Measurements from ENCODE around the gene KNCN. TPM values are rescaled to one million over a fixed set of nuclear protein-coding genes. Genes with fewer than 3 reads are reported as not detected.

Gene KNCN
- total RNA-seq, 2 experiments from 2014 or later, result not detected

GRCh38 chr1:46510341-46510997 is 41.0 kb downstream of the KNCN start:
- ATAC-seq (no peak), DNase-seq (no peak)
- no peaks in the 10 kb centered on the region for H3K4me1 Mint-ChIP-seq (ENCODE audit: low read depth)
- H3K4me3 Mint-ChIP-seq, result no peak overlapping the region
- ChIA-PET CTCF (interaction anchor here (1.2 kb wide), 1 partner anchor 19 kb away, joined by 4 read pairs; no protein-coding TSS in a partner anchor), POLR2A (no interaction called here)
- no peaks in the 10 kb centered on the region for H3K36me3 Mint-ChIP-seq (ENCODE audit: low read depth)
- no peaks in the 10 kb centered on the region for H3K9me3 Mint-ChIP-seq (ENCODE audit: insufficient read depth)
- no peak overlapping the region for H3K27ac Mint-ChIP-seq
- H3K27me3 Mint-ChIP-seq (ENCODE audit: low read depth), result peaks cover 10% of the 10 kb centered on the region

GRCh38 chr1:46508757-46509156 is 42.7 kb downstream of the KNCN start:
- no peak for DNase-seq
- no peak for ATAC-seq
- ChIA-PET POLR2A (no interaction called here), CTCF (no interaction called here)
- Mint-ChIP-seq H3K27me3 (ENCODE audit: low read depth) (peaks cover 7% of the 10 kb centered on the region), H3K36me3 (ENCODE audit: low read depth) (no peaks in the 10 kb centered on the region), H3K9me3 (ENCODE audit: insufficient read depth) (no peaks in the 10 kb centered on the region), H3K4me1 (ENCODE audit: low read depth) (no peaks in the 10 kb centered on the region), H3K27ac (no peak overlapping the region), H3K4me3 (no peak overlapping the region)

DNA sequence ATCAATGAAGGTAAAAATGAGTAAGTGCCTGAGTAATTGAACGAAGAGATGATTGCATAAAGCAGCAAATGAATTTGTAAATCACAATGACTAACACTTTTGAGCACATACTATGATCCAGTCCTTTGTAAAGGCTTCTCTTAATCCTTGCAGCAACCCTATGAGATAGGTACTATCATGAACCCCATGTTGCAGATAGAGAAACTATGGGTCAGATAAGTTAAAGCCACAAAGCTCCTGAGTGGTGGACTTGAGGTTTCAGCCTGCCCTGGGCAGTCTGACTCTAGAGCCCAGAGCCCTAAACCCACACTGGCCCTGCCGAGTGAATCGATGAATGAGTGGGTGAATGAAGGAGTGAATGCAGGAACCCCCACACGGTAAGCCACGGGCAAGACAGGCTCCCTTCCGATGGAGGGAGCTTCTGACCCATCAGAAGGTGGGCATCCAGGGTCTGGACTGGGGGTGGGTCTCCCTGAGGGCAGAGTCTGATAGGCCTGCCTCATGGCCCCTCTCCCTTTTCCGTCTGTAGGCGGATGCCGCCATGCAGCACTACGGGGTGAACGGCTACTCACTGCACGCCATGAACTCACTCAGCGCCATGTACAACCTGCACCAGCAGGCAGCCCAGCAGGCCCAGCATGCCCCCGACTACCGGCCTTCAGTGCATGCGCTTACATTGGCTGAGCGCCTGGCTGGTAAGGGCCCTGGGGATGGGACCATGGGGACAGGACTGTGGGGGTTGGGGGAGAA is 44.8 kb downstream of the KNCN start:
- H3K4me1 Mint-ChIP-seq (ENCODE audit: low read depth), result no peaks in the 10 kb centered on the region
- no peak for DNase-seq
- ChIA-PET POLR2A (interaction anchor here (0.8 kb wide), 1 partner anchor 13 kb away, joined by 4 read pairs; no protein-coding TSS in a partner anchor), CTCF (interaction anchor here (1.6 kb wide), 1 partner anchor 20 kb away, joined by 4 read pairs; no protein-coding TSS in a partner anchor)
- H3K27me3 Mint-ChIP-seq (ENCODE audit: low read depth), result peaks cover 18% of the 10 kb centered on the region
- H3K9me3 Mint-ChIP-seq (ENCODE audit: insufficient read depth), result no peaks in the 10 kb centered on the region
- no peaks in the 10 kb centered on the region for H3K36me3 Mint-ChIP-seq (ENCODE audit: low read depth)
- ATAC-seq, result no peak
- no peak overlapping the region for H3K4me3 Mint-ChIP-seq
- H3K27ac Mint-ChIP-seq, result no peak overlapping the region

DNA sequence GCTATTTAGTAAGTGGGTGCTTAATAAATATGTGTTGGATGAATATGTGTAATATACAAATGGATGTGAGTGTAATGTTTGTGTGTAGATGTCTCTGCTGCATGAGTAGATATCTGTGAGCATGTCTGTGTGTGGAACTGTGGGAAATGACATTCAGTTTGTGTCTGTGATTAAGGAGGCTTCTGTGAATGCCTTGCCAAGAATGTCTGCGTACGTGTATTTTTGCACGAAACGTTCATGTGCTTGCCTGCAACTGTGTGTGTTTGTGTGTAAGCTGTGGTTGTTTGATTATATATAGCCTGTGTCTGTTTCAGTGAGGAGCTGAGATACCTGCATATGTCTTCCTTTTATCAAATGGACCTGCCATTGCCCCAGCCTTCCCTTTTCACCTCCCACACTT is 48.0 kb downstream of the KNCN start:
- no peak for DNase-seq
- Mint-ChIP-seq H3K9me3 (ENCODE audit: insufficient read depth) (no peaks in the 10 kb centered on the region), H3K4me3 (no peak overlapping the region), H3K36me3 (ENCODE audit: low read depth) (no peaks in the 10 kb centered on the region), H3K4me1 (ENCODE audit: low read depth) (no peaks in the 10 kb centered on the region), H3K27ac (no peak overlapping the region), H3K27me3 (ENCODE audit: low read depth) (peaks cover 31% of the 10 kb centered on the region)
- CTCF ChIA-PET, result interaction anchor here (2.0 kb wide), 1 partner anchor 57 kb away, joined by 7 read pairs; no protein-coding TSS in a partner anchor
- ATAC-seq, result no peak
- POLR2A ChIA-PET, result no interaction called here

GRCh38 chr1:46501528-46501927 is 49.9 kb downstream of the KNCN start:
- Mint-ChIP-seq H3K27ac (no peak overlapping the region), H3K9me3 (ENCODE audit: insufficient read depth) (no peaks in the 10 kb centered on the region), H3K36me3 (ENCODE audit: low read depth) (no peaks in the 10 kb centered on the region), H3K4me1 (ENCODE audit: low read depth) (no peaks in the 10 kb centered on the region), H3K4me3 (no peak overlapping the region), H3K27me3 (ENCODE audit: low read depth) (peaks cover 38% of the 10 kb centered on the region)
- ChIA-PET POLR2A (interaction anchor here (1.0 kb wide), 1 partner anchor 8 kb away, joined by 3 read pairs; no protein-coding TSS in a partner anchor), CTCF (interaction anchor here (1.5 to 2.0 kb wide), 2 partner anchors 14 to 55 kb away, joined by 5 to 7 read pairs; no protein-coding TSS in a partner anchor)
- no peak for DNase-seq
- no peak for ATAC-seq

GRCh38 chr1:46497665-46498064 is 53.8 kb downstream of the KNCN start:
- CTCF ChIA-PET, result no interaction called here
- H3K27me3 Mint-ChIP-seq (ENCODE audit: low read depth), result peaks cover 63% of the 10 kb centered on the region

GRCh38 chr1:46497020-46497419 is 54.4 kb downstream of the KNCN start:
- CTCF ChIA-PET, result no interaction called here
- no peak overlapping the region for H3K27ac Mint-ChIP-seq
- DNase-seq, result no peak
- no peaks in the 10 kb centered on the region for H3K4me1 Mint-ChIP-seq (ENCODE audit: low read depth)
- no peak overlapping the region for H3K4me3 Mint-ChIP-seq
- no peaks in the 10 kb centered on the region for H3K9me3 Mint-ChIP-seq (ENCODE audit: insufficient read depth)
- no peaks in the 10 kb centered on the region for H3K36me3 Mint-ChIP-seq (ENCODE audit: low read depth)
- POLR2A ChIA-PET, result no interaction called here
- peaks cover 66% of the 10 kb centered on the region for H3K27me3 Mint-ChIP-seq (ENCODE audit: low read depth)
- ATAC-seq, result no peak

More at GRCh38 chr1:46497665-46498064, 53.8 kb downstream of the KNCN start:
- Mint-ChIP-seq H3K4me1 (ENCODE audit: low read depth) (no peaks in the 10 kb centered on the region), H3K4me3 (no peak overlapping the region), H3K9me3 (ENCODE audit: insufficient read depth) (no peaks in the 10 kb centered on the region), H3K36me3 (ENCODE audit: low read depth) (no peaks in the 10 kb centered on the region), H3K27ac (no peak overlapping the region)
- DNase-seq (no peak), ATAC-seq (no peak)
- POLR2A ChIA-PET, result no interaction called here

- ChIA-PET POLR2A (no interaction called here), CTCF (no interaction called here)
- DNase-seq, result no peak
- Mint-ChIP-seq H3K27ac (no peak overlapping the region), H3K4me1 (ENCODE audit: low read depth) (no peaks in the 10 kb centered on the region), H3K27me3 (ENCODE audit: low read depth) (peaks cover 69% of the 10 kb centered on the region), H3K4me3 (no peak overlapping the region), H3K9me3 (ENCODE audit: insufficient read depth) (no peaks in the 10 kb centered on the region), H3K36me3 (ENCODE audit: low read depth) (no peaks in the 10 kb centered on the region)
- no peak for ATAC-seq
Measured at GRCh38 chr1:46496505-46496904, 54.9 kb downstream of the KNCN start.

- Mint-ChIP-seq H3K4me1 (ENCODE audit: low read depth) (no peaks in the 10 kb centered on the region), H3K27ac (no peak overlapping the region), H3K36me3 (ENCODE audit: low read depth) (no peaks in the 10 kb centered on the region), H3K9me3 (ENCODE audit: insufficient read depth) (no peaks in the 10 kb centered on the region), H3K4me3 (no peak overlapping the region), H3K27me3 (ENCODE audit: low read depth) (peaks cover 72% of the 10 kb centered on the region)
- ATAC-seq (no peak), DNase-seq (no peak)
- ChIA-PET POLR2A (no interaction called here), CTCF (interaction anchor here (1.5 kb wide), 1 partner anchor 49 kb away, joined by 7 read pairs; no protein-coding TSS in a partner anchor)
Measured at GRCh38 chr1:46495778-46496177, 55.7 kb downstream of the KNCN start.

Other genes starting within 250 kb of the KNCN start
- 10 to 100 TPM; 32.6 to 33.9 TPM for gene LRRC41, start 248.0 kb downstream of the KNCN start, total RNA-seq
- 100 to 1,000 TPM; 333 to 343 TPM for gene UQCRH, start 247.9 kb downstream of the KNCN start, total RNA-seq
- 10 to 100 TPM; 22.3 to 22.5 TPM for gene NSUN4, start 210.8 kb downstream of the KNCN start, total RNA-seq
- gene FAAH, start 157.3 kb downstream of the KNCN start, total RNA-seq, result 1 to 10 TPM; 3.6 to 3.9 TPM
- gene DMBX1, start 61.8 kb downstream of the KNCN start, total RNA-seq, result under 1 TPM in 1 of 2 experiments, not detected in 1; 0.08 TPM
- 10 to 100 TPM; 68.9 to 72.3 TPM for gene MKNK1, start 52.6 kb upstream of the KNCN start, total RNA-seq
- gene MOB3C, start 65.2 kb upstream of the KNCN start, total RNA-seq, result 10 to 100 TPM; 20.1 to 20.9 TPM
- 10 to 100 TPM; 47.4 to 55.0 TPM for gene ATPAF1, start 116.7 kb upstream of the KNCN start, total RNA-seq
- not detected for gene TEX38, start 120.2 kb upstream of the KNCN start, total RNA-seq
- gene EFCAB14, start 167.5 kb upstream of the KNCN start, total RNA-seq, result 10 to 100 TPM; 81.4 to 85.1 TPM
- gene CYP4B1, start 247.4 kb upstream of the KNCN start, total RNA-seq, result not detected